Choroid plexus epithelial cell (primary cell): ENCODE data around the gene BOLL.
"Not testable (repeated sequence)": the region's sequence is repeated elsewhere in the genome, so short reads cannot be mapped to it uniquely, and the experiment has no call there.

Source experiments
- DNase-seq: peaks from one replicate; pipeline ENCODE4 v3.0.0-alpha.2; 2010; ENCODE audit warnings: low read depth
- H3K4me3 ChIP-seq: 2 replicates; pipeline ENCODE4 v1.5.1; 2011; ENCODE audit warnings: low read depth, mild to moderate bottlenecking, control low read depth, low read length, moderate library complexity
- TF ChIP-seq, protein P1 (sequence below): conservative IDR thresholded peaks from 2 replicates; pipeline ENCODE4 v1.5.1; 2011; ENCODE audit warnings: low read depth, mild to moderate bottlenecking, control low read depth, inconsistent platforms, low read length, moderate library complexity

The BOLL gene

DNA sequence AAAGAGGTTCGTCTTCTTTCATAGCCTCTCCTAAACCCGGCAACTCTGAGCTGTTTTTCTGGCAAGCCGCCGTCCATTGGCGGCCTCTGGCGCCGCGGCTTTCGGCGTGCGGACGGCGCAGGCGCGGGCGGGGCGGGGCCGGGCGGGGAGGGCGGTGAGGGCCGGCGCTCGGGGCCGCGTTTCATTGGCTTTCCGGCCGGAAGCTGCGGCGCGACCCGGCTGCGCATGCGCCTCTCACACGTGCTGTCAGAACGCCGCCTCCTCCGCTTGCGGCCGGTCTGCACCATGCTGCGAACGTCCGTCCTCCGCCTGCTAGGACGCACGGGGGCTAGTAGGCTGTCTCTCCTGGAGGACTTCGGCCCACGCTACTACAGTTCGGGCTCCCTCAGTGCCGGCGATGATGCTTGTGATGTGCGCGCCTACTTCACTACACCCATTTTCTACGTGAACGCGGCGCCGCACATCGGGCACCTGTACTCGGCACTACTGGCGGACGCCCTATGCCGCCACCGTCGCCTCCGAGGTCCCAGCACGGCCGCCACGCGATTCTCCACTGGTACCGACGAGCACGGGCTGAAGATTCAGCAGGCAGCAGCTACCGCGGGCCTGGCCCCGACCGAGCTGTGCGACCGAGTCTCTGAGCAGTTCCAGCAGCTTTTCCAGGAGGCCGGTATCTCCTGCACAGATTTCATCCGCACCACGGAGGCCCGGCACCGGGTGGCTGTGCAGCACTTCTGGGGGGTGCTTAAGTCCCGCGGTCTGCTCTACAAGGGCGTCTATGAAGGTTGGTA is 79.8 kb downstream of the BOLL start, which contains the start of gene MARS2:
TSS of gene MARS2 (plus strand) at position 249 of the 791 bp plus-strand sequence. CDS start at position 286, 37 bp downstream.
- peak within 1 kb of the TSS; percentile 89 for H3K4me3 ChIP-seq
- TF ChIP-seq, protein P1, sequence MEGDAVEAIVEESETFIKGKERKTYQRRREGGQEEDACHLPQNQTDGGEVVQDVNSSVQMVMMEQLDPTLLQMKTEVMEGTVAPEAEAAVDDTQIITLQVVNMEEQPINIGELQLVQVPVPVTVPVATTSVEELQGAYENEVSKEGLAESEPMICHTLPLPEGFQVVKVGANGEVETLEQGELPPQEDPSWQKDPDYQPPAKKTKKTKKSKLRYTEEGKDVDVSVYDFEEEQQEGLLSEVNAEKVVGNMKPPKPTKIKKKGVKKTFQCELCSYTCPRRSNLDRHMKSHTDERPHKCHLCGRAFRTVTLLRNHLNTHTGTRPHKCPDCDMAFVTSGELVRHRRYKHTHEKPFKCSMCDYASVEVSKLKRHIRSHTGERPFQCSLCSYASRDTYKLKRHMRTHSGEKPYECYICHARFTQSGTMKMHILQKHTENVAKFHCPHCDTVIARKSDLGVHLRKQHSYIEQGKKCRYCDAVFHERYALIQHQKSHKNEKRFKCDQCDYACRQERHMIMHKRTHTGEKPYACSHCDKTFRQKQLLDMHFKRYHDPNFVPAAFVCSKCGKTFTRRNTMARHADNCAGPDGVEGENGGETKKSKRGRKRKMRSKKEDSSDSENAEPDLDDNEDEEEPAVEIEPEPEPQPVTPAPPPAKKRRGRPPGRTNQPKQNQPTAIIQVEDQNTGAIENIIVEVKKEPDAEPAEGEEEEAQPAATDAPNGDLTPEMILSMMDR, result no peak
- DNase-seq, result peak; percentile 95

- no peak for DNase-seq
- peak overlapping the region; percentile 56 for H3K4me3 ChIP-seq
- TF ChIP-seq, protein P1, result no peak
Observed at GRCh38 chr2:197704434-197705120, 80.5 kb downstream of the BOLL start.

GRCh38 chr2:197700960-197701359 is 84.2 kb downstream of the BOLL start:
- no peak for DNase-seq
- H3K4me3 ChIP-seq, result no peak overlapping the region
- TF ChIP-seq, protein P1, result no peak

GRCh38 chr2:197699724-197700123 is 85.4 kb downstream of the BOLL start:
- H3K4me3 ChIP-seq, DNase-seq: not testable (repeated sequence)

DNA sequence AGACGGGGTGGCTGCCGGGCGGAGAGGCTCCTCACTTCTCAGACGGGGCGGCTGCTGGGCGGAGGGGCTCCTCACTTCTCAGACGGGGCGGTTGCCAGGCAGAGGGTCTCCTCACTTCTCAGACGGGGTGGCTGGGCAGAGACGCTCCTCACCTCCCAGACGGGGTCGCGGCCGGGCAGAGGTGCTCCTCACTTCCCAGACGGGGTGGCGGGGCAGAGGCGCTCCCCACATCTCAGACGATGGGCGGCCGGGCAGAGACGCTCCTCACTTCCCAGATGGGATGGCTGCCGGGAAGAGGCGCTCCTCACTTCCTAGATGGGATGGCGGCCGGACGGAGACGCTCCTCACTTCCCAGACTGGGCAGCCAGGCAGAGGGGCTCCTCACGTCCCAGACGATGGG is 88.5 kb downstream of the BOLL start:
- not testable (repeated sequence) for H3K4me3 ChIP-seq, DNase-seq

- H3K4me3 ChIP-seq, DNase-seq: not testable (repeated sequence)
Observed at GRCh38 chr2:197695971-197696370, 89.1 kb downstream of the BOLL start.

DNA sequence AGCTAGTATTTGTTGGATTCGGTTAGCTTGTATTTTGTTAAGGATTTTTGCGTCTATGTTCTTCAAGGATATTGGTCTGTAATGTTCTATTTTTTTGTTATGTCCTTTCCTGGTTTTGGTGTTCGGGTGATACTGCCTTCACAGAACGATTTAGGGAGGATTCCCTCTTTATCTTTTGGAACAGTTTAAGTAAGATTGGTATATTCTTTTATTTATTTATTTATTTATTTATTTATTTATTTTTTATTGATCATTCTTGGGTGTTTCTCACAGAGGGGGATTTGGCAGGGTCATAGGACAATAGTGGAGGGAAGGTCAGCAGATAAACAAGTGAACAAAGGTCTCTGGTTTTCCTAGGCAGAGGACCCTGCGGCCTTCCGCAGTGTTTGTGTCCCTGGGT is 89.9 kb downstream of the BOLL start:
- not testable (repeated sequence) for DNase-seq, H3K4me3 ChIP-seq

DNA sequence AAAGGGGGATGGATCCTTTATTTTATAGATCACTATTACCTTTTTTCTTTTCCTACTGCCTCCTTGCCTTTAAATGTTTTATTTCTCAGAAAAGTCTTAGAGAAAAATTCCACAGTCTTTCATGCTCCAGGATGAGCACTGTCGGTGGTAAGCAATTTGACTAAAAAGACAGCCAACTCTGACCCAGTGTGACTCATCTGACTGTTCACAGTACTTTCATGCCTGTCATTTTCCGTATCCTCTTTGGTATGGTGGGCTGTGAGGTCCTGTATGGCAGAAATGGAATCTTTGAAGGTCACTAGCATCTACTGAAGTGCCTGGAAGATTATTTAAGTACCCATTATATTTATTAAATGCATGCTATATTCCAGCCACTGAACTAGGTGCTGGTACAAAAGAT is 107.6 kb downstream of the BOLL start:
- TF ChIP-seq, protein P1, result no peak
- H3K4me3 ChIP-seq, result no peak overlapping the region
- DNase-seq, result peak; percentile 67

- DNase-seq, result no peak
- no peak overlapping the region for H3K4me3 ChIP-seq
- TF ChIP-seq, protein P1, result no peak
Observed at GRCh38 chr2:197677056-197677455, 108.1 kb downstream of the BOLL start.
